ENCODE data around the gene CHSY3.

CHSY3 gene

DNA sequence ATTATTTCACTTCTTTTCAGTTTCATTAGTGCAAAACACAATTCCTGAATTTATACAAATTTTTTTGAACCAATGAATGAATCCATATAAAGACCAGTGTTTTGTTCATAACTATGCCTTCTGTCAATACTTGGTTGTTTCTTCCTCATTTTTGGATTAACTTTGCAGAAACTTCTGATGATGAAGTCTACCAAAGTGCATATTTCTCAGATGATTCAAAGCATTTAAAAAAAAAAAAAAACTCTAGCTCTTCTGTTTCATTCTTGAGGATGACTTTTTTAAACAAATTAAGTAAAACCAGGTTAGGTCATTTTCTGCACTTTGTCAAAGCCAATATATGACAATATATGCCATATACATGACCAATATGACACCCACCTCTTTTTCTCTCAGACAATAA, 92.6 kb downstream of the CHSY3 start:
- no peaks in the 10 kb centered on the region for H3K9me3 ChIP-seq (ENCODE audit: control insufficient read depth, insufficient read depth, low read length)
- H3K4me3 ChIP-seq (ENCODE audit: low read depth, low read length): no peak overlapping the region
- H3K36me3 ChIP-seq (ENCODE audit: control insufficient read depth, insufficient read depth, low read length): no peaks in the 10 kb centered on the region
- H3K4me1 ChIP-seq (ENCODE audit: control insufficient read depth, insufficient read depth, low read length): no peaks in the 10 kb centered on the region
- H3K9ac ChIP-seq (ENCODE audit: low read depth, low read length): no peak overlapping the region
- H3K27me3 ChIP-seq (ENCODE audit: control insufficient read depth, insufficient read depth, low read length): no peaks in the 10 kb centered on the region

DNA sequence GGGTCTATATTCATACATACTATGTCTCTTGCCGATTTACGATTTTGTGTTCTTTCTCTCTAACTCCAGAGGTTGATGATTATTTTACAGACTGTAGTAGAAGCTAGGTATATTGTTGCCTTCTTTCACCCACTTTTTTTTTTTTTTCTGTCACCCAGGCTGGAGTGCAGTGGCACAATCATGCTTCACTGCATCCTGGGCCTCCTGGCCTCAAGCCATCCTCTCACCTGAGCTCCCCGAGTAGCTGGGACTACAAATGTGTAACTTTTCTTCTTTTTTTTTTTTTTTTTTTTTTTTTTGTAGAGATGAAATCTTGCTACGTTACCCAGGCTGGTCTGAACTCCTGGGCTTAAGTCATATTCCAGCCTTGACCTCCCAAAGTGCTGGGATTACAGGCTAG, 96.2 kb downstream of the CHSY3 start:
- no peaks in the 10 kb centered on the region for H3K27me3 ChIP-seq (ENCODE audit: control insufficient read depth, insufficient read depth, low read length)

DNA sequence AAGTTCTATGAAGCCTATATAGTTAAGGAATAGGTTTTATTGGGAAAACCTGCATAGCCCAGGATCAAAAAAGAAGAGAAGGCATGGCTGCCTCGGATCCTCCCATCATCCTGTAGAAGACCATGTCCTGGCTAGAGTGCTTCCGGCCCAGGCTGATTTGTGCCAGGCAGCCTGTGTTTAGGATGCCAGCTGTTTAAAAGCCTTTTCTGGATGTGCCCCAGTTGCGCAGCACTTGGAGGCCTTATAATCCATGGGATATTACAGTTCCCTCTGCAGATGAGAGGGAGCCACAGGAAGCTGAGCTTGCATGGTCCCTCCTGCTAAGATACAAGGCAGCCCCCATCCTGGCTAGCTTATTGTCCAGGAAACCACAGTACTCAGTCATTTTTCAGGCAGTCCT, 97.9 kb downstream of the CHSY3 start:
- peaks cover 5% of the 10 kb centered on the region for H3K4me1 ChIP-seq (ENCODE audit: control insufficient read depth, insufficient read depth, low read length)
- H3K4me3 ChIP-seq (ENCODE audit: low read depth, low read length): no peak overlapping the region
- H3K9me3 ChIP-seq (ENCODE audit: control insufficient read depth, insufficient read depth, low read length): no peaks in the 10 kb centered on the region
- H3K9ac ChIP-seq (ENCODE audit: low read depth, low read length): no peak overlapping the region
- no peaks in the 10 kb centered on the region for H3K36me3 ChIP-seq (ENCODE audit: control insufficient read depth, insufficient read depth, low read length)
- H3K27me3 ChIP-seq (ENCODE audit: control insufficient read depth, insufficient read depth, low read length): no peaks in the 10 kb centered on the region

More for the DNA sequence above, 96.2 kb downstream of the CHSY3 start:
- H3K9me3 ChIP-seq (ENCODE audit: control insufficient read depth, insufficient read depth, low read length): no peaks in the 10 kb centered on the region
- peaks cover 5% of the 10 kb centered on the region for H3K4me1 ChIP-seq (ENCODE audit: control insufficient read depth, insufficient read depth, low read length)
- H3K36me3 ChIP-seq (ENCODE audit: control insufficient read depth, insufficient read depth, low read length): no peaks in the 10 kb centered on the region
- H3K4me3 ChIP-seq (ENCODE audit: low read depth, low read length): no peak overlapping the region
- no peak overlapping the region for H3K9ac ChIP-seq (ENCODE audit: low read depth, low read length)

DNA sequence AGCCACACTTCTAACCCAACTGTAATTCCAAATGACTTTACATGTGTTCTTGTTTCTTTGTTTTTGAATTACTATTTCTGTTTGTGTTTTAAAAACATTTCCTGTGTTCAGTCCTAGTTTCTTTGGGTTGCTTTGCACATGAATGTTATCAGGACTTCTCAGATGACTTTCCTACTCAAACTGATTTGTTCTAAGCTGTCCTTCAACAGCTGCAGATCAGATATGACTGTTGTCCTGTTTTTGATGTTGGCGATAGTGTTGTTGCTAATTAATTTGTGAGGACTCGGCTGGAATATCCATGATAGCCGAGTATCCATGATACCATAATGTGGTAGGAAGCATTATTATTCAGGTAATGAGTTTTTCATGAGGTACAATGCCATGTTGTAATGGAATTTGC, 98.6 kb downstream of the CHSY3 start:
- H3K9me3 ChIP-seq (ENCODE audit: control insufficient read depth, insufficient read depth, low read length): no peaks in the 10 kb centered on the region
- no peaks in the 10 kb centered on the region for H3K27me3 ChIP-seq (ENCODE audit: control insufficient read depth, insufficient read depth, low read length)
- peaks cover 5% of the 10 kb centered on the region for H3K4me1 ChIP-seq (ENCODE audit: control insufficient read depth, insufficient read depth, low read length)
- H3K9ac ChIP-seq (ENCODE audit: low read depth, low read length): no peak overlapping the region
- no peaks in the 10 kb centered on the region for H3K36me3 ChIP-seq (ENCODE audit: control insufficient read depth, insufficient read depth, low read length)
- no peak overlapping the region for H3K4me3 ChIP-seq (ENCODE audit: low read depth, low read length)

DNA sequence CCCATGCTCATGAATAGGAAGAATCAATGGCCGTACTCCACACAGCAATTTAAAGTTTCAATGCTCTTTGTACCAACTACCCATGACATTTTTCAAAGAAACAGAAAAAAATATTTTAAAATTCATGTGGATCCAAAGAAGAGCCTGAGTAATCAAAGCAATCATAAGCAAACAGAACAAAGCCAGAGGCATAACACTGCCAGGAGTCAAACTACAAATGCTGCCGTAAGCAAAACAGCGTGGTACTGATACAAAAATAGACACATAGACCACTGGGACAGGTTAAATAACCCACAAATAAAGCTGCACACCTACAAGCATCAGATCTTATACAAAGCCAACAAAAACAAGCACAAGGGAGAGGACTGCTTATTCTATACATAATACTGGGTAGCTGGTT, 107.7 kb downstream of the CHSY3 start:
- H3K9me3 ChIP-seq (ENCODE audit: control insufficient read depth, insufficient read depth, low read length): no peaks in the 10 kb centered on the region
- no peaks in the 10 kb centered on the region for H3K4me1 ChIP-seq (ENCODE audit: control insufficient read depth, insufficient read depth, low read length)
- no peaks in the 10 kb centered on the region for H3K27me3 ChIP-seq (ENCODE audit: control insufficient read depth, insufficient read depth, low read length)
- no peak overlapping the region for H3K4me3 ChIP-seq (ENCODE audit: low read depth, low read length)
- no peak overlapping the region for H3K9ac ChIP-seq (ENCODE audit: low read depth, low read length)
- no peaks in the 10 kb centered on the region for H3K36me3 ChIP-seq (ENCODE audit: control insufficient read depth, insufficient read depth, low read length)

DNA sequence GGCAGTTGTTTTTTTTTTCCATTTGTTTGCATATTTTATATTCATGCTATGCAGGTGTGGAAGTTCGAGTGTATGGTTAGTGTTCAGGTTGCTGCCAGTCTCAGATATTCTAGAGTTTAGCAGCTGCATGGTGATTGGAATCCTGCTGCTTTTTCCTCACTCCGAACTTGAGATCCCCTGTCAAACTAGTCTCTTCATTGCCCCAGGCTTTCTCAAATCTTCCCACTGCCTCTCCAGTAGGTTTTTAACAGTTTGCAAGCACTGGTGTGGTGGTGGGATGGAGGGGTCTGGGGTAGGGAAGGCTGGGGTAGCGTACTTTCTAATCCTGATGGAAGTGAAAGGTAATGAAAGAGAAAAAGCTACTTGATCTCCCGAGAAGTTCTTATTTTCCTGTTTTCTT, 112.9 kb downstream of the CHSY3 start:
- no peaks in the 10 kb centered on the region for H3K4me1 ChIP-seq (ENCODE audit: control insufficient read depth, insufficient read depth, low read length)
- H3K9me3 ChIP-seq (ENCODE audit: control insufficient read depth, insufficient read depth, low read length): no peaks in the 10 kb centered on the region
- no peaks in the 10 kb centered on the region for H3K36me3 ChIP-seq (ENCODE audit: control insufficient read depth, insufficient read depth, low read length)
- no peak overlapping the region for H3K9ac ChIP-seq (ENCODE audit: low read depth, low read length)
- no peak overlapping the region for H3K4me3 ChIP-seq (ENCODE audit: low read depth, low read length)
- no peaks in the 10 kb centered on the region for H3K27me3 ChIP-seq (ENCODE audit: control insufficient read depth, insufficient read depth, low read length)

DNA sequence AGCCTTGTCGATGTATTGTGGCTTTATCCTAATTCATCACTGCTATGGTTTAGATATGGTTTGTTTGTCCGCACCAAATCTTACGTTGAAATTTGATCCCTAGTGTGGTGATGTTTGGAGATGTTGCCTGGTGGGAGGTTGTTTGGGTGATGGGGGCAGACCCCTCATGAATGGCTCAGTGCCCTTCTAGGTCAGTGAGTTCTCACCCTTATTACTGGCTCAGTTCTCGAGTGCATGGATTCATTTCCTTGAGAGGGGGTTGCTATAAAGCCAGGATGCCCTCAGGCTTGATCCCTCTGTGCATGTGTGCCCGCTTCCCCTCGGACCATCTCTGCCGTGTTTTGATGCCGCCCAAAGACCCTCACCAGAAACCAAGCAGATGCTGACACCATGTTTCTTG, 114.4 kb downstream of the CHSY3 start:
- Histone ChIP-seq H3K4me3 (ENCODE audit: low read depth, low read length) (no peak overlapping the region), H3K9ac (ENCODE audit: low read depth, low read length) (no peak overlapping the region), H3K4me1 (ENCODE audit: control insufficient read depth, insufficient read depth, low read length) (no peaks in the 10 kb centered on the region), H3K27me3 (ENCODE audit: control insufficient read depth, insufficient read depth, low read length) (no peaks in the 10 kb centered on the region), H3K9me3 (ENCODE audit: control insufficient read depth, insufficient read depth, low read length) (no peaks in the 10 kb centered on the region), H3K36me3 (ENCODE audit: control insufficient read depth, insufficient read depth, low read length) (no peaks in the 10 kb centered on the region)

DNA sequence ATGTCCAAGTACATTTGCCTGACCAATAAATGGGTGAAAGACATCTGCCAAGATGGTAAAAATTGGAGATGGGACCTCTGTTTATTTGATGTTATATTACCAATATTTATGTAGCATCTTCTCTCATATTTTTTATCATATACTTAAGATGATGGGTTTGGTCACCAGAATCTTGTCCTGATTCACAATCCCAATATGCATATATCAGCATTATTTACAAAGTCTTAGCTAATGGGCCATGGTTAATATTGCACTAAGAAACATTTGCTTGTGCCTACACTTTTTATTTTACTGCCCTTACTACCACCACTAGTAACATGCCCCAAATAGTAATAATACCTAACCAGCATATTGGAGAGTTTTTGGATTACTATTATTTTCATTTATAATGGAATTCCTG, 116.7 kb downstream of the CHSY3 start:
- H3K36me3 ChIP-seq (ENCODE audit: control insufficient read depth, insufficient read depth, low read length): no peaks in the 10 kb centered on the region
- no peak overlapping the region for H3K9ac ChIP-seq (ENCODE audit: low read depth, low read length)
- H3K4me3 ChIP-seq (ENCODE audit: low read depth, low read length): no peak overlapping the region
- no peaks in the 10 kb centered on the region for H3K4me1 ChIP-seq (ENCODE audit: control insufficient read depth, insufficient read depth, low read length)
- no peaks in the 10 kb centered on the region for H3K9me3 ChIP-seq (ENCODE audit: control insufficient read depth, insufficient read depth, low read length)
- H3K27me3 ChIP-seq (ENCODE audit: control insufficient read depth, insufficient read depth, low read length): no peaks in the 10 kb centered on the region

DNA sequence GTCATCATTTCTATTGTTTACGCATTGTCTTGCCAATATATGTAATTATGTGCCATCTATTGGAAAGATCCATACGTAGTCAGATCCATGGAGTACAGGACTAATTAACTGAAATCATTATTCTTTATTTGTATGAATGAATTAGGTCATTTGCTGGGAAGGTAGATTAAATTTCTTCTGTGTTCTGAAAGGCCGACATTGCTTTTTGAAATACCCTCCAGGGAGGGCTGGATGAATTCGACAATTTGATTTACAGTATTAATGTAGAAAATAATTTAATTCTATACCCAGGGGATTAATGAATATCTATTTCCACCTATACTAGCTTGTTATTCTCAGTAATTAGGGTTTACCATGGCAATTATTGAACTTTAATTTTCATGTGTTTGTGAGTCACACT, 117.6 kb downstream of the CHSY3 start:
- H3K36me3 ChIP-seq (ENCODE audit: control insufficient read depth, insufficient read depth, low read length): no peaks in the 10 kb centered on the region
- H3K27me3 ChIP-seq (ENCODE audit: control insufficient read depth, insufficient read depth, low read length): no peaks in the 10 kb centered on the region
- no peak overlapping the region for H3K4me3 ChIP-seq (ENCODE audit: low read depth, low read length)
- no peak overlapping the region for H3K9ac ChIP-seq (ENCODE audit: low read depth, low read length)
- H3K9me3 ChIP-seq (ENCODE audit: control insufficient read depth, insufficient read depth, low read length): no peaks in the 10 kb centered on the region
- no peaks in the 10 kb centered on the region for H3K4me1 ChIP-seq (ENCODE audit: control insufficient read depth, insufficient read depth, low read length)

DNA sequence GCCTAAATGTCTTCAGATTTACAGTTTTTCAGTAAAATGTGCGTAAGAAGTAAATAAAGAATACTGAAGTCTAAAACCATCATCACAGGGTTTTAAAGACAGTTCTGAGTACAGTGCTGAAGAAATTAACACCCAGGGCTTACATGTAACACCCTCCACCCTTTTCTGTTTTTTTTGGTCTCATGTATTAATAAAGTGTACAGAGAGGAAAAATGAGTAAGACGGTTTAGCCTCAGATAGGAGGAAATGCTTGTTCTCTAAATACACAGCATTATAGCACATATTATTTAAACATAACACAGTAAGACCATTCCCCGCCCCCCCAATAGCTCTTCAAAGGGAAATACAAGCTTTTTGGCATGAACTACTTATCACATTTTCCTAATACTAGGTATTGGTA, 119.3 kb downstream of the CHSY3 start:
- no peak overlapping the region for H3K9ac ChIP-seq (ENCODE audit: low read depth, low read length)
- no peaks in the 10 kb centered on the region for H3K4me1 ChIP-seq (ENCODE audit: control insufficient read depth, insufficient read depth, low read length)
- H3K36me3 ChIP-seq (ENCODE audit: control insufficient read depth, insufficient read depth, low read length): no peaks in the 10 kb centered on the region
- no peaks in the 10 kb centered on the region for H3K27me3 ChIP-seq (ENCODE audit: control insufficient read depth, insufficient read depth, low read length)
- H3K4me3 ChIP-seq (ENCODE audit: low read depth, low read length): no peak overlapping the region
- H3K9me3 ChIP-seq (ENCODE audit: control insufficient read depth, insufficient read depth, low read length): no peaks in the 10 kb centered on the region

DNA sequence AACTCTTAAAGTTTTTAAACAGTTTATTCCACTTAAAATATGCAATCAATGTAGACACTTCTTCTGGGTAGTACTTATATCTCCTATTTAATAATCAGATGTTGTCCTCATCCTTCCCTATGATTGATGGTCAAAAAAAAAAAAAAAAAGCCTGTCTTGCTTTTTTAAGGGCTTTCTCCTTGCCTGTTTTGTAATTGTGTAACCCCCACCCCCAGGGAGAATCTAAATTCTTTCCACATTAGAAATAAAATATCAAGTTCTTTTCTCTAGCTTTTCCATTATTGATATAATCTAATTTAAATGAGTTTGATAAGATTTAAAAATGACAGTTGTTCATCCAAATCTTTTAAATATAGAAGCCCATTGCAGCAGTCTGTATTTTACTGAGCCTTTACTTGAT, 119.7 kb downstream of the CHSY3 start:
- no peaks in the 10 kb centered on the region for H3K9me3 ChIP-seq (ENCODE audit: control insufficient read depth, insufficient read depth, low read length)
- no peaks in the 10 kb centered on the region for H3K4me1 ChIP-seq (ENCODE audit: control insufficient read depth, insufficient read depth, low read length)
- H3K36me3 ChIP-seq (ENCODE audit: control insufficient read depth, insufficient read depth, low read length): no peaks in the 10 kb centered on the region
- no peak overlapping the region for H3K4me3 ChIP-seq (ENCODE audit: low read depth, low read length)
- no peak overlapping the region for H3K9ac ChIP-seq (ENCODE audit: low read depth, low read length)
- H3K27me3 ChIP-seq (ENCODE audit: control insufficient read depth, insufficient read depth, low read length): no peaks in the 10 kb centered on the region

DNA sequence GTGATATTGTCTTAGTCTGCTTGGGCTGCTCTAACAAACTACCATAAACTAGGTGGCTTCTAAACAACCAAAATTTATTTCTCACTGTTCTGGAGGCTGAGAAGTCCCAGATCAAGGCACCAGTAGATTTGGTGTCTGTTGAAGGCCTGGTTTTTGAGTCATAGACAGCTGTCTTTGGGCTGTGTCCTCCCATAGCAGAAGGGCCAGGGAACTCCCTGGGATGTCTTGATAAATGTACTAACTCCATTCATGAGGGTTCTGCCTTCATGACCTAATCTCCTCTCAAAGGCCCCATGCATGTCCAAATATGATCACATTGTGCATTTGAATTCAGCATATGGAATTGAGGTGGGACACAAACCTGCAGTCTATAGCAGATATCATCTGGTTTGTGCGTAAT, 121.2 kb downstream of the CHSY3 start:
- H3K27me3 ChIP-seq (ENCODE audit: control insufficient read depth, insufficient read depth, low read length): no peaks in the 10 kb centered on the region
- H3K4me1 ChIP-seq (ENCODE audit: control insufficient read depth, insufficient read depth, low read length): no peaks in the 10 kb centered on the region
- H3K9me3 ChIP-seq (ENCODE audit: control insufficient read depth, insufficient read depth, low read length): no peaks in the 10 kb centered on the region
- no peaks in the 10 kb centered on the region for H3K36me3 ChIP-seq (ENCODE audit: control insufficient read depth, insufficient read depth, low read length)
- no peak overlapping the region for H3K9ac ChIP-seq (ENCODE audit: low read depth, low read length)
- no peak overlapping the region for H3K4me3 ChIP-seq (ENCODE audit: low read depth, low read length)

DNA sequence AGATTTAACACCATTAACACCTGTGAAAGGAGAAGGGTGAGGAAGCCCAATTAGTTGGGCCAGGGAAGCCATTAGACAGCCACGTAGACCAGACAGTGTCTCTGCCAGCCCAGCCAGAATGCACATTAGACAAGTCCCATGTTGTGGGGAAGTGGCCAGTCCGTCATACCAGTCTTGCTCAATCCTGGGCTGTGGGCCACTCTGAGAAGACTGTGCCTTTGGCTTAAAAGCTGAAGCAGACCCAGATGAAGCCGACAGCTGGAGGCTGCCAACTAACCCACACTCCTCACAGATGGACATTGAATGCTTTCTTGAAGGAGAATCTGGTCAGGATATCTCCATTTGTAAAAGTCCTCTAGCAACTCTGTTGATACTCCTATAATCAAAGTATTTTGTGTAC, 128.5 kb downstream of the CHSY3 start:
- Histone ChIP-seq H3K36me3 (ENCODE audit: control insufficient read depth, insufficient read depth, low read length) (no peaks in the 10 kb centered on the region), H3K4me1 (ENCODE audit: control insufficient read depth, insufficient read depth, low read length) (no peaks in the 10 kb centered on the region), H3K4me3 (ENCODE audit: low read depth, low read length) (no peak overlapping the region), H3K9ac (ENCODE audit: low read depth, low read length) (no peak overlapping the region), H3K9me3 (ENCODE audit: control insufficient read depth, insufficient read depth, low read length) (no peaks in the 10 kb centered on the region), H3K27me3 (ENCODE audit: control insufficient read depth, insufficient read depth, low read length) (no peaks in the 10 kb centered on the region)
